D341Med (cell line): Measurements from ENCODE around the gene ELFN1.

Source experiments
- DNase-seq: peaks from one replicate; pipeline ENCODE4 v3.0.0; 2012; ENCODE audit warnings: low spot score

The ELFN1 gene

GRCh38 chr7:1675673-1676549 lies 5.8 kb downstream of the ELFN1 start:
- DNase-seq = peak; percentile 60

- peak; percentile 65 for DNase-seq
These were observed 6.5 kb downstream of the ELFN1 start for GRCh38 chr7:1676550-1677078.

GRCh38 chr7:1677206-1678080 lies 7.4 kb downstream of the ELFN1 start:
- peak; percentile 24 for DNase-seq

GRCh38 chr7:1678081-1678543 lies 8.0 kb downstream of the ELFN1 start:
- peak; percentile 27 for DNase-seq

- peak; percentile 25 for DNase-seq
These were observed 8.7 kb downstream of the ELFN1 start for GRCh38 chr7:1678571-1679325.

GRCh38 chr7:1679326-1679965 lies 9.4 kb downstream of the ELFN1 start:
- no peak for DNase-seq

GRCh38 chr7:1679966-1680730 lies 10.1 kb downstream of the ELFN1 start:
- DNase-seq = no peak

GRCh38 chr7:1681581-1681980 lies 11.5 kb downstream of the ELFN1 start:
- no peak for DNase-seq

GRCh38 chr7:1685000-1685624 lies 15.0 kb downstream of the ELFN1 start:
- no peak for DNase-seq

GRCh38 chr7:1688542-1688941 lies 18.5 kb downstream of the ELFN1 start:
- no peak for DNase-seq

- DNase-seq = no peak
These were observed 19.2 kb downstream of the ELFN1 start for GRCh38 chr7:1689311-1689710.

- DNase-seq = no peak
These were observed 20.4 kb downstream of the ELFN1 start for GRCh38 chr7:1690359-1690958.

- no peak for DNase-seq
These were observed 21.0 kb downstream of the ELFN1 start for GRCh38 chr7:1691096-1691495.

- no peak for DNase-seq
These were observed 21.8 kb downstream of the ELFN1 start for GRCh38 chr7:1691601-1692514.

- no peak for DNase-seq
These were observed 22.7 kb downstream of the ELFN1 start for GRCh38 chr7:1692515-1693418.

GRCh38 chr7:1693419-1693990 lies 23.4 kb downstream of the ELFN1 start:
- peak; percentile 29 for DNase-seq

GRCh38 chr7:1693991-1694524 lies 24.0 kb downstream of the ELFN1 start:
- DNase-seq = peak; percentile 34
